HEK293T (cell line): ENCODE results near the gene KCNMA1.

Source experiments
- BHLHE40 ChIP-seq: fragments of 450-650 bp; IDR thresholded peaks from 2 replicates; pipeline ENCODE4 v1.6.1; 2016; ENCODE audit warnings: mild to moderate bottlenecking, moderate library complexity, borderline replicate concordance
- FOXA1 ChIP-seq: fragments of 450-650 bp; IDR thresholded peaks from 2 replicates; pipeline ENCODE4 v1.6.1; 2016; ENCODE audit warnings: mild to moderate bottlenecking
- FOXM1 ChIP-seq: fragments of 450-650 bp; IDR thresholded peaks from 2 replicates; pipeline ENCODE4 v1.6.1; 2017; ENCODE audit warnings: mild to moderate bottlenecking, borderline replicate concordance
- HDGF ChIP-seq: fragments of 450-650 bp; IDR thresholded peaks from 2 replicates; pipeline ENCODE4 v1.6.1; 2017; ENCODE audit warnings: antibody characterized with exemption, borderline replicate concordance
- NFRKB ChIP-seq: fragments of 450-650 bp; IDR thresholded peaks from 2 replicates; pipeline ENCODE4 v1.6.1; 2016; ENCODE audit warnings: mild to moderate bottlenecking, moderate library complexity
- PKNOX1 ChIP-seq: fragments of 450-650 bp; IDR thresholded peaks from 2 replicates; pipeline ENCODE4 v1.6.1; 2016
- SP1 ChIP-seq: fragments of 450-650 bp; IDR thresholded peaks from 2 replicates; pipeline ENCODE4 v1.6.1; 2017
- SUZ12 ChIP-seq: fragments of 450-650 bp; IDR thresholded peaks from 2 replicates; pipeline ENCODE4 v1.6.1; 2016; ENCODE audit warnings: mild to moderate bottlenecking
- ZNF384 ChIP-seq: fragments of 450-650 bp; IDR thresholded peaks from 2 replicates; pipeline ENCODE4 v1.6.1; 2016

DNA sequence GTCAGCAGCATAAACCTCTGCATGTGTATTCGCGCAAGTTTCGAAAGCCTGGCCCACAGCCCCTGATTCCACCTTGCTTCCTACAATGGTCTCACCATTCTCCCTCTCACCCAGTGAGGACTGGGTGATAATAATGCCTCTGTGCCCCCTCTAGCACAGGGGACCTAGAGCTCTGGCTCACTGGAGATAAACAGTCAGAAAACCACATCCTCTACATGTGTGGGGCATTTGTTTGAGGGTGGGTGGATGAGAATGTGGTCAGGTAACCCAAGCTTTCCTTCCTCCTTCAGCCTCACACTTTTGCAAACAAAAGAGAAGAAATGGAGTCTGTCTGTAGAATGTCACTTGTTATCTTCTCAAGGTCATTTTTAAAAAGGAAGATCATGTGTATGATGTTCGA is 373.5 kb downstream of the KCNMA1 start:
- TF ChIP-seq SUZ12 (no peak), SP1 (no peak), FOXA1 (no peak), NFRKB (no peak), ZNF384 (no peak), PKNOX1 (no peak), BHLHE40 (no peak), FOXM1 (no peak), HDGF (no peak)
